Skeletal muscle tissue (tissue), 4 donors: ENCODE data around the gene DNAJC8. TPM values are rescaled to one million over a fixed set of nuclear protein-coding genes. Genes with fewer than 3 reads are reported as not detected.

Experiments
- H3K27ac ChIP-seq: one replicate; pipeline ENCODE4 v1.7.0; 2013; ENCODE audit warnings: mild to moderate bottlenecking, low read depth, low read length, inconsistent platforms
- H3K27me3 ChIP-seq, 3 donors: one replicate each; pipeline ENCODE4 v1.7.0; 2013; ENCODE audit warnings: low read length in 3 of 3; ENCODE audit not compliant: control insufficient read depth in 3 of 3, insufficient read depth in 3 of 3
- H3K36me3 ChIP-seq, 3 donors: one replicate each; pipeline ENCODE4 v1.7.0; 2013; ENCODE audit warnings: low read length in 3 of 3; ENCODE audit not compliant: control insufficient read depth in 3 of 3, insufficient read depth in 3 of 3
- H3K4me1 ChIP-seq, 3 donors: one replicate each; pipeline ENCODE4 v1.7.0; 2013; ENCODE audit warnings: low read length in 3 of 3, mild to moderate bottlenecking in 3 of 3; ENCODE audit not compliant: control insufficient read depth in 3 of 3, insufficient read depth in 3 of 3
- H3K4me3 ChIP-seq, 3 donors: one replicate each; pipeline ENCODE4 v1.7.0; 2013; ENCODE audit warnings: low read length in 3 of 3
- H3K9ac ChIP-seq, 3 donors: one replicate each; pipeline ENCODE4 v1.7.0; 2013; ENCODE audit warnings: low read length in 3 of 3, mild to moderate bottlenecking in 3 of 3, moderate library complexity in 2 of 3, low read depth in 1 of 3
- H3K9me3 ChIP-seq, 3 donors: one replicate each; pipeline ENCODE4 v1.7.0; 2013; ENCODE audit warnings: low read length in 3 of 3; ENCODE audit not compliant: control insufficient read depth in 3 of 3
- total RNA-seq: library from RNA; depleted of rRNA; stranded (reverse); fragments of >200 nt; gene quantifications from one replicate; pipeline ENCODE4 v1.2.3, GENCODE V29; 2014
- donor health status: Osteomylitis.

DNAJC8 gene
- total RNA-seq, 1 donor from 2014 or later = 27.1 TPM

- Histone ChIP-seq H3K9me3 (no peaks in the 10 kb centered on the region), H3K36me3 (no peaks in the 10 kb centered on the region), H3K9ac (no peak overlapping the region), H3K4me3 (no peak overlapping the region), H3K4me1 (peaks cover 14 to 16% (median 14%) of the 10 kb centered on the region in 3 donors), H3K27ac (no peak overlapping the region), H3K27me3 (no peaks in the 10 kb centered on the region)
These were observed 23.5 kb upstream of the DNAJC8 start for GRCh38 chr1:28256197-28256827.

GRCh38 chr1:28249866-28250295 is 17.1 kb upstream of the DNAJC8 start:
- H3K4me1 ChIP-seq = peaks cover 23 to 28% (median 28%) of the 10 kb centered on the region in 3 donors
- no peaks in the 10 kb centered on the region for H3K27me3 ChIP-seq
- no peaks in the 10 kb centered on the region for H3K36me3 ChIP-seq
- H3K27ac ChIP-seq = peak overlapping the region; percentile 83
- no peak overlapping the region for H3K4me3 ChIP-seq
- no peak overlapping the region for H3K9ac ChIP-seq
- no peaks in the 10 kb centered on the region for H3K9me3 ChIP-seq

GRCh38 chr1:28249013-28249865 is 16.4 kb upstream of the DNAJC8 start:
- Histone ChIP-seq H3K36me3 (no peaks in the 10 kb centered on the region), H3K9me3 (no peaks in the 10 kb centered on the region), H3K27ac (peak overlapping the region; percentile 83), H3K27me3 (no peaks in the 10 kb centered on the region), H3K9ac (peak overlapping the region; percentile 63 to 86 (median 69)), H3K4me1 (peaks cover 26 to 32% (median 31%) of the 10 kb centered on the region in 3 donors), H3K4me3 (peak overlapping the region; percentile 47 to 72 (median 52))

GRCh38 chr1:28248273-28249012 is 15.6 kb upstream of the DNAJC8 start:
- Histone ChIP-seq H3K9ac (peak overlapping the region; percentile 69 to 86 (median 82)), H3K4me1 (peaks cover 34 to 39% (median 38%) of the 10 kb centered on the region in 3 donors), H3K9me3 (no peaks in the 10 kb centered on the region), H3K27ac (peak overlapping the region; percentile 83), H3K4me3 (peak overlapping the region; percentile 47 to 72 (median 52)), H3K27me3 (no peaks in the 10 kb centered on the region), H3K36me3 (no peaks in the 10 kb centered on the region)

- H3K36me3 ChIP-seq = no peaks in the 10 kb centered on the region
- H3K27ac ChIP-seq = peak overlapping the region; percentile 83
- no peaks in the 10 kb centered on the region for H3K9me3 ChIP-seq
- peak overlapping the region; percentile 69 to 86 (median 82) for H3K9ac ChIP-seq
- no peaks in the 10 kb centered on the region for H3K27me3 ChIP-seq
- peak overlapping the region; percentile 47 to 77 (median 72) for H3K4me3 ChIP-seq
- H3K4me1 ChIP-seq = peaks cover 34 to 45% (median 41%) of the 10 kb centered on the region in 3 donors
These were observed 14.9 kb upstream of the DNAJC8 start for GRCh38 chr1:28247612-28248272.

GRCh38 chr1:28246427-28246832 is 13.6 kb upstream of the DNAJC8 start:
- peak overlapping the region; percentile 47 to 90 (median 60) for H3K4me3 ChIP-seq
- H3K36me3 ChIP-seq = peaks cover 0 to 3% (median 0%) of the 10 kb centered on the region in 3 donors
- H3K27me3 ChIP-seq = no peaks in the 10 kb centered on the region
- H3K9ac ChIP-seq = peak overlapping the region; percentile 61 to 95 (median 69)
- peak overlapping the region; percentile 83 for H3K27ac ChIP-seq
- peaks cover 39 to 51% (median 44%) of the 10 kb centered on the region in 3 donors for H3K4me1 ChIP-seq
- H3K9me3 ChIP-seq = no peaks in the 10 kb centered on the region

- H3K9ac ChIP-seq = peak overlapping the region; percentile 18 to 61 (median 46)
- peak overlapping the region; percentile 83 for H3K27ac ChIP-seq
- H3K36me3 ChIP-seq = peaks cover 0 to 6% (median 5%) of the 10 kb centered on the region in 3 donors
- peaks cover 40 to 47% (median 40%) of the 10 kb centered on the region in 3 donors for H3K4me1 ChIP-seq
- H3K4me3 ChIP-seq = peak overlapping the region in 2 of 3 donors; percentile 37 to 60
- no peaks in the 10 kb centered on the region for H3K27me3 ChIP-seq
- H3K9me3 ChIP-seq = no peaks in the 10 kb centered on the region
These were observed 11.9 kb upstream of the DNAJC8 start for GRCh38 chr1:28244549-28245251.

- peak overlapping the region in 1 of 3 donors; percentile 30 for H3K4me3 ChIP-seq
- H3K36me3 ChIP-seq = peaks cover 0 to 6% (median 5%) of the 10 kb centered on the region in 3 donors
- no peaks in the 10 kb centered on the region for H3K9me3 ChIP-seq
- no peaks in the 10 kb centered on the region for H3K27me3 ChIP-seq
- H3K9ac ChIP-seq = peak overlapping the region in 2 of 3 donors; percentile 55 to 66
- H3K4me1 ChIP-seq = peaks cover 36 to 46% (median 39%) of the 10 kb centered on the region in 3 donors
- peak overlapping the region; percentile 83 for H3K27ac ChIP-seq
These were observed 11.0 kb upstream of the DNAJC8 start for GRCh38 chr1:28243685-28244311.
